ENCODE results near the gene GAREM1. TPM values are rescaled to one million over a fixed set of nuclear protein-coding genes. Genes with fewer than 3 reads are reported as not detected.

GAREM1 gene
- total RNA-seq, 1 donor from 2014 or later, result 9.0 TPM

GRCh38 chr18:32418148-32418547, 52.5 kb downstream of the GAREM1 start:
- Mint-ChIP-seq H3K27ac (ENCODE audit: unreplicated experiment) (no peak overlapping the region), H3K27me3 (ENCODE audit: low read depth, unreplicated experiment) (no peaks in the 10 kb centered on the region), H3K4me3 (ENCODE audit: unreplicated experiment) (no peak overlapping the region), H3K36me3 (ENCODE audit: low read depth, unreplicated experiment) (peaks cover 1% of the 10 kb centered on the region), H3K4me1 (ENCODE audit: low read depth, unreplicated experiment) (peaks cover 6% of the 10 kb centered on the region), H3K9me3 (ENCODE audit: unreplicated experiment) (no peaks in the 10 kb centered on the region)
- Histone ChIP-seq H3K27me3 (ENCODE audit: insufficient read depth, low read length) (no peaks in the 10 kb centered on the region), H4K20me1 (ENCODE audit: insufficient read depth, low read length) (peaks cover 3% of the 10 kb centered on the region), H3K4me1 (ENCODE audit: insufficient read depth, low read length) (no peaks in the 10 kb centered on the region), H3K9me3 (ENCODE audit: insufficient read depth, low read depth, low read length) (no peaks in the 10 kb centered on the region), H3K4me2 (ENCODE audit: low read length) (no peak overlapping the region), H3K4me3 (ENCODE audit: insufficient read depth, low read depth, low read length) (no peak overlapping the region), H3K36me3 (ENCODE audit: insufficient read depth, low read length) (no peaks in the 10 kb centered on the region), H3K9ac (ENCODE audit: low read length) (no peak overlapping the region), H2AFZ (ENCODE audit: low read depth, low read length) (no peak overlapping the region), H3K27ac (ENCODE audit: low read depth, low read length) (no peak overlapping the region), H3K79me2 (ENCODE audit: insufficient read depth, low read length) (peaks cover 3% of the 10 kb centered on the region)
- TF ChIP-seq EZH2 (IDR thresholded peaks at IDR 0.05; ENCODE audit: insufficient read depth, low read length) (no peak), CTCF (IDR thresholded peaks at IDR 0.05; ENCODE audit: insufficient read depth, low read depth, low read length) (no peak)
- no peak for DNase-seq (ENCODE audit: low read depth)
- no peak for FAIRE-seq

GRCh38 chr18:32405588-32405987, 65.1 kb downstream of the GAREM1 start:
- H3K27ac ChIP-seq (ENCODE audit: low read depth, low read length), result no peak overlapping the region
- no peaks in the 10 kb centered on the region for H3K36me3 Mint-ChIP-seq (ENCODE audit: low read depth, unreplicated experiment)
- H3K4me3 Mint-ChIP-seq (ENCODE audit: unreplicated experiment), result no peak overlapping the region
- no peak overlapping the region for H2AFZ ChIP-seq (ENCODE audit: low read depth, low read length)
- TF ChIP-seq EZH2 (IDR thresholded peaks at IDR 0.05; ENCODE audit: insufficient read depth, low read length) (no peak), CTCF (IDR thresholded peaks at IDR 0.05; ENCODE audit: insufficient read depth, low read depth, low read length) (no peak)
- no peak overlapping the region for H3K9ac ChIP-seq (ENCODE audit: low read length)
- H3K9me3 ChIP-seq (ENCODE audit: insufficient read depth, low read depth, low read length), result no peaks in the 10 kb centered on the region
- H3K79me2 ChIP-seq (ENCODE audit: insufficient read depth, low read length), result no peaks in the 10 kb centered on the region
- no peaks in the 10 kb centered on the region for H3K27me3 ChIP-seq (ENCODE audit: insufficient read depth, low read length)
- no peak overlapping the region for H3K4me3 ChIP-seq (ENCODE audit: insufficient read depth, low read depth, low read length)
- no peak overlapping the region for H3K27ac Mint-ChIP-seq (ENCODE audit: unreplicated experiment)
- H3K36me3 ChIP-seq (ENCODE audit: insufficient read depth, low read length), result no peaks in the 10 kb centered on the region
- FAIRE-seq (no peak), DNase-seq (ENCODE audit: low read depth) (no peak)
- H4K20me1 ChIP-seq (ENCODE audit: insufficient read depth, low read length), result no peaks in the 10 kb centered on the region
- H3K9me3 Mint-ChIP-seq (ENCODE audit: unreplicated experiment), result peaks cover 2% of the 10 kb centered on the region
- H3K27me3 Mint-ChIP-seq (ENCODE audit: low read depth, unreplicated experiment), result no peaks in the 10 kb centered on the region
- H3K4me1 Mint-ChIP-seq (ENCODE audit: low read depth, unreplicated experiment), result no peaks in the 10 kb centered on the region
- no peak overlapping the region for H3K4me2 ChIP-seq (ENCODE audit: low read length)
- no peaks in the 10 kb centered on the region for H3K4me1 ChIP-seq (ENCODE audit: insufficient read depth, low read length)

- peaks cover 3% of the 10 kb centered on the region for H3K36me3 Mint-ChIP-seq (ENCODE audit: low read depth, unreplicated experiment)
- Histone ChIP-seq H3K9ac (ENCODE audit: low read length) (no peak overlapping the region), H3K4me2 (ENCODE audit: low read length) (no peak overlapping the region), H3K27me3 (ENCODE audit: insufficient read depth, low read length) (no peaks in the 10 kb centered on the region), H4K20me1 (ENCODE audit: insufficient read depth, low read length) (no peaks in the 10 kb centered on the region), H3K36me3 (ENCODE audit: insufficient read depth, low read length) (no peaks in the 10 kb centered on the region), H3K27ac (ENCODE audit: low read depth, low read length) (no peak overlapping the region), H2AFZ (ENCODE audit: low read depth, low read length) (no peak overlapping the region), H3K4me3 (ENCODE audit: insufficient read depth, low read depth, low read length) (no peak overlapping the region), H3K9me3 (ENCODE audit: insufficient read depth, low read depth, low read length) (no peaks in the 10 kb centered on the region), H3K4me1 (ENCODE audit: insufficient read depth, low read length) (no peaks in the 10 kb centered on the region), H3K79me2 (ENCODE audit: insufficient read depth, low read length) (no peaks in the 10 kb centered on the region)
- no peaks in the 10 kb centered on the region for H3K27me3 Mint-ChIP-seq (ENCODE audit: low read depth, unreplicated experiment)
- H3K9me3 Mint-ChIP-seq (ENCODE audit: unreplicated experiment), result peaks cover 8% of the 10 kb centered on the region
- H3K27ac Mint-ChIP-seq (ENCODE audit: unreplicated experiment), result no peak overlapping the region
- H3K4me1 Mint-ChIP-seq (ENCODE audit: low read depth, unreplicated experiment), result no peaks in the 10 kb centered on the region
- DNase-seq (ENCODE audit: low read depth) (no peak), FAIRE-seq (no peak)
- no peak for TF ChIP-seq CTCF (IDR thresholded peaks at IDR 0.05; ENCODE audit: insufficient read depth, low read depth, low read length)
- TF ChIP-seq EZH2 (IDR thresholded peaks at IDR 0.05; ENCODE audit: insufficient read depth, low read length), result no peak
- no peak overlapping the region for H3K4me3 Mint-ChIP-seq (ENCODE audit: unreplicated experiment)
Observed at GRCh38 chr18:32401621-32402020, 69.1 kb downstream of the GAREM1 start.

Measured in astrocyte (in vitro differentiated cells and primary cell).